AG08396 (cell line): ENCODE results near the gene SIRPA.

Source experiments
- DNase-seq: peaks from one replicate; pipeline ENCODE4 v3.0.0; 2012; ENCODE audit warnings: low spot score, mixed read lengths

The SIRPA gene

GRCh38 chr20:1934156-1934555 is 38.9 kb downstream of the SIRPA start:
- peak; percentile 67 for DNase-seq

GRCh38 chr20:1934721-1935573 is 39.7 kb downstream of the SIRPA start:
- DNase-seq, result peak; percentile 73

GRCh38 chr20:1935696-1936366 is 40.6 kb downstream of the SIRPA start:
- no peak for DNase-seq

DNA sequence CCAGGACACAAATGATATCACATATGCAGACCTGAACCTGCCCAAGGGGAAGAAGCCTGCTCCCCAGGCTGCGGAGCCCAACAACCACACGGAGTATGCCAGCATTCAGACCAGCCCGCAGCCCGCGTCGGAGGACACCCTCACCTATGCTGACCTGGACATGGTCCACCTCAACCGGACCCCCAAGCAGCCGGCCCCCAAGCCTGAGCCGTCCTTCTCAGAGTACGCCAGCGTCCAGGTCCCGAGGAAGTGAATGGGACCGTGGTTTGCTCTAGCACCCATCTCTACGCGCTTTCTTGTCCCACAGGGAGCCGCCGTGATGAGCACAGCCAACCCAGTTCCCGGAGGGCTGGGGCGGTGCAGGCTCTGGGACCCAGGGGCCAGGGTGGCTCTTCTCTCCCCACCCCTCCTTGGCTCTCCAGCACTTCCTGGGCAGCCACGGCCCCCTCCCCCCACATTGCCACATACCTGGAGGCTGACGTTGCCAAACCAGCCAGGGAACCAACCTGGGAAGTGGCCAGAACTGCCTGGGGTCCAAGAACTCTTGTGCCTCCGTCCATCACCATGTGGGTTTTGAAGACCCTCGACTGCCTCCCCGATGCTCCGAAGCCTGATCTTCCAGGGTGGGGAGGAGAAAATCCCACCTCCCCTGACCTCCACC is 42.2 kb downstream of the SIRPA start:
- no peak for DNase-seq

DNA sequence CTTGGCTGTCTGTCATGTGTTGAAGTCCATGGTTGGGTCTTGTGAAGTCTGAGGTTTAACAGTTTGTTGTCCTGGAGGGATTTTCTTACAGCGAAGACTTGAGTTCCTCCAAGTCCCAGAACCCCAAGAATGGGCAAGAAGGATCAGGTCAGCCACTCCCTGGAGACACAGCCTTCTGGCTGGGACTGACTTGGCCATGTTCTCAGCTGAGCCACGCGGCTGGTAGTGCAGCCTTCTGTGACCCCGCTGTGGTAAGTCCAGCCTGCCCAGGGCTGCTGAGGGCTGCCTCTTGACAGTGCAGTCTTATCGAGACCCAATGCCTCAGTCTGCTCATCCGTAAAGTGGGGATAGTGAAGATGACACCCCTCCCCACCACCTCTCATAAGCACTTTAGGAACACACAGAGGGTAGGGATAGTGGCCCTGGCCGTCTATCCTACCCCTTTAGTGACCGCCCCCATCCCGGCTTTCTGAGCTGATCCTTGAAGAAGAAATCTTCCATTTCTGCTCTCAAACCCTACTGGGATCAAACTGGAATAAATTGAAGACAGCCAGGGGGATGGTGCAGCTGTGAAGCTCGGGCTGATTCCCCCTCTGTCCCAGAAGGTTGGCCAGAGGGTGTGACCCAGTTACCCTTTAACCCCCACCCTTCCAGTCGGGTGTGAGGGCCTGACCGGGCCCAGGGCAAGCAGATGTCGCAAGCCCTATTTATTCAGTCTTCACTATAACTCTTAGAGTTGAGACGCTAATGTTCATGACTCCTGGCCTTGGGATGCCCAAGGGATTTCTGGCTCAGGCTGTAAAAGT is 43.5 kb downstream of the SIRPA start:
- DNase-seq, result no peak

DNA sequence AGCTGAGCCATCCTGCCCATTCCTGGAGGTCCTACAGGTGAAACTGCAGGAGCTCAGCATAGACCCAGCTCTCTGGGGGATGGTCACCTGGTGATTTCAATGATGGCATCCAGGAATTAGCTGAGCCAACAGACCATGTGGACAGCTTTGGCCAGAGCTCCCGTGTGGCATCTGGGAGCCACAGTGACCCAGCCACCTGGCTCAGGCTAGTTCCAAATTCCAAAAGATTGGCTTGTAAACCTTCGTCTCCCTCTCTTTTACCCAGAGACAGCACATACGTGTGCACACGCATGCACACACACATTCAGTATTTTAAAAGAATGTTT is 44.0 kb downstream of the SIRPA start:
- DNase-seq, result no peak

- DNase-seq, result no peak
Measured at GRCh38 chr20:1940581-1940980, 45.4 kb downstream of the SIRPA start.

GRCh38 chr20:1941226-1941625 is 46.0 kb downstream of the SIRPA start:
- peak; percentile 76 for DNase-seq

- no peak for DNase-seq
Measured at GRCh38 chr20:1942061-1942460, 46.9 kb downstream of the SIRPA start.

- no peak for DNase-seq
Measured at GRCh38 chr20:1942486-1943274, 47.5 kb downstream of the SIRPA start.

- DNase-seq, result no peak
Measured at GRCh38 chr20:1943275-1944002, 48.2 kb downstream of the SIRPA start.

DNA sequence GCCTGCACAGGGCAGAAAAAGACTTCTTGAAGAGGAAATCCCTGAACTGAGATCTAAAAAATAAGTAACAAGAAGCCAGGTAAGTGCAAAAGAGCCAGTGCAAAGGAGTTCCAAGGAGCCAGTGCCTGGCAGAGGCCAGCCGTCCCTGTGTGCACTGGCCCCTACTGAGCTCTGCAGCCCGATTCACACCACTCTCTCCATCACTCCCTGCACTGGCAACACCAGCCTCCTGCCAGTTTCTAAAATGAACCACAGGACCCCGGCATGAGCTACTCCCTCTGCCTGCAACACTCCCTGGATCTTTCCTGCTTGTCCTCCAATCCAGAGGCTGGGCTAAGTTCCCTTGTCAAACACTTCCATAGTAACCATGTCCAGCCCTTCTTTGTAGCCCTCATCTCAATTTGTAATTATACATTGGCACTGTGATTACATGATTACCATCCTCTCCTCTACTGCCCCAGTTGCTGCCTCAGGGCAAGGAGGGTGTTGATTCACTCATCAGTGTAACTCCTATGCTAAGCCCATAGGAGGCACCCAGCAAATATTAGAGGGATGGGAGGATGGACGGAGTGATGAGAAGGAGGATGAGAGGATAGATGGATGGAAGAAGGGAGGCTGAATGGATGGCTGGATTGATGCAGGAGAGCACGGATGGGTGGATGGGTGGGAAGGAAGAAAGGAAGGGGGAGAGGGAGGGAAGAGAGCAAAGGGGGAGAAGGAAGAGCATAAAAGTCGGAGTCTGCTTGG is 49.3 kb downstream of the SIRPA start:
- no peak for DNase-seq

- no peak for DNase-seq
Measured at GRCh38 chr20:1945134-1945618, 50.0 kb downstream of the SIRPA start.

DNA sequence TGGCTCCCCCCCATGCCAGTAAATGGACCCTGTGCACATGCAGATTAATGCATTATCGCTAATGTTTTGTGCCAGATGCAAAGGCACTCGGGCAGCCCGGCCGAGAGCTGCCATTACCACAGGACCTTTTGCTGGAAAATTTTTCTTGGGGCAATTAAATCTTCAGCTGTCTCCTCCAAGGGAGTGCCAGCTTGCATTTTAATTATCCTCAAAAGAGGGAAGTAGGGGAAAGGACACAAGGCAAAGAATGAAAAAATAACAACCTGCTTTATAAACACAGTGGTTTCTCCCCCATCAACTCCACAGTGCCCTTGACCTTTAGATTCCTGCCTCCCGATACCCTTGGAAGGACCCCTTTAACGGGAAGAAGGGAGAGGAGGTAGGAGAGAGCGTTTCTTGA is 50.5 kb downstream of the SIRPA start:
- DNase-seq, result no peak

- no peak for DNase-seq
Measured at GRCh38 chr20:1946442-1946761, 51.2 kb downstream of the SIRPA start.

GRCh38 chr20:1946762-1947534 is 51.7 kb downstream of the SIRPA start:
- peak; percentile 39 for DNase-seq

- no peak for DNase-seq
Measured at GRCh38 chr20:1947535-1947846, 52.3 kb downstream of the SIRPA start.

DNA sequence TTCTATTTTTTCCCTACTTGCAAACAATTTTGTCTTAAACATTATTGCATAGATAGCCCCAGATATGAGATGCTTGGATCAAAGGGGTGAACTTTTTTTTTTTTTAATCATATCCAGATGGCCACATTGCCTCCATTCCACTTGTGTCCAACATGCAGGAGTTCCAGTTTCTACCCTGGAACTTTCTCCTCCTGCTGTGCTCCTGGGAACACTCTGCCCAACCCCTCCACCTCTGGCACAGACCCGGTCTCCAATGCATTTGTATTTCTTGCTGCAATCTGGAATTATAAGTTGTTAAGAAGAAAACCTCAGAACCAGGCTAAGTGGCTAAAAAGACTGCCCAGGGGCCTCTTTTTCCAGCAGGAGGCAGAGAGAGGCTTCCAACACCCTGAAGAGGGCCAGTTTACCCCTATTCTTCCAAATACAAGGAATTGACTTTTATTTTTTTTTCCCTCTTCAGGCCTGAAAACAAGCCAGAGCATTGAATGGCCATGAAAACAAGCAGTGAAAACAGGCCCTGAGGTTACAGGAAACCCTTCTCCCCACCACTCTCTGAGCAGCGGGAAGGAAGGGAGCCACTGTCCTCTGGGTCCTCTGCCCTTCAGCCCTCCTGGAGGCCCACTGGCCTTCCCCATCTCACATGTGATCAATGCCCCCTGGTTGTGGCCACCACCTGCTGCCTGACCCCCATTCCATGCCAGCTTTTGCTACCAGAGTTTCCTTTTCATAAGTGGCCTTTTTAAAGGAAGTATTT is 54.3 kb downstream of the SIRPA start:
- no peak for DNase-seq

DNA sequence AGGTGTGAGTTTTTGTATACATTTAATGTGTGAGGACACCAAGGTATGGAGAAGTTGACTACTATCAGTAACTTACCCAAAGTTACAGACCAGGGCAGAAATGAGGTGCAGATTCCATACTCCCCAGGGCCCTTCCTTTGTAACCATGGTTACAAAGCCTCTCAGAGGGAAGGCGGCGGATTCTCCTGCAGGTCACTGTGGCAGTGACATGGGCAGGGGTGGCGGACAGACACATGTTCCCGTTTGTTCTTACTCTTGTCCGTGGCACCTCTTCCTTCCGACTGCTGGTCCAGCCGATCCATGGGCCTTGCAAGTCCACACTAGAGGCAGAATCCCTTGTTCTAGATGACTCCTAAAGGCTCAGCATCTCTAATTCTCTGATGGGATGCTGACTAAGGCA is 55.6 kb downstream of the SIRPA start:
- DNase-seq, result no peak
